H1 (cell line): Measurements from ENCODE around the gene N4BP3. TPM values are rescaled to one million over a fixed set of nuclear protein-coding genes. Genes with fewer than 3 reads are reported as not detected.

Experiments used
- CBX8 ChIP-seq: fragments of 300-800, 300-1000 bp; sonication (generic); IDR thresholded peaks from 2 replicates; pipeline ENCODE4 v1.7.1; 2016; ENCODE audit warnings: low read depth, low read length, borderline replicate concordance
- polyA plus RNA-seq, 7 experiments: library from polyadenylated mRNA; depleted of rRNA in 3 of 7; stranded (reverse) in 5 of 7; unstranded in 2 of 7; fragments of >200 nt in 5 of 7; fragments of 200-250 nt in 2 of 7; gene quantifications; 1 replicate in 5 of 7; 2 replicates in 1 of 7; 4 replicates in 1 of 7; pipeline versions ENCODE4 v1.2.1 to v1.2.3, GENCODE V29; 2011 to 2013; ENCODE audit warnings: missing spikeins in 2 of 7, mixed read lengths in 2 of 7
- total RNA-seq: library from RNA; stranded (reverse); fragmentation: NEBNext Ultra II Directional; extraction: Animal tissue kit (Norgen Biotek cat#: 25700); gene quantifications from 2 replicates; pipeline ENCODE4 v1.2.1, GENCODE V29; 2021

The N4BP3 gene
- total and polyA plus RNA-seq, 2 of the 8 experiments (the other 6 are each of a cell fraction or from before 2014, with no cell fraction given), result 13.1 to 39.2 TPM

DNA sequence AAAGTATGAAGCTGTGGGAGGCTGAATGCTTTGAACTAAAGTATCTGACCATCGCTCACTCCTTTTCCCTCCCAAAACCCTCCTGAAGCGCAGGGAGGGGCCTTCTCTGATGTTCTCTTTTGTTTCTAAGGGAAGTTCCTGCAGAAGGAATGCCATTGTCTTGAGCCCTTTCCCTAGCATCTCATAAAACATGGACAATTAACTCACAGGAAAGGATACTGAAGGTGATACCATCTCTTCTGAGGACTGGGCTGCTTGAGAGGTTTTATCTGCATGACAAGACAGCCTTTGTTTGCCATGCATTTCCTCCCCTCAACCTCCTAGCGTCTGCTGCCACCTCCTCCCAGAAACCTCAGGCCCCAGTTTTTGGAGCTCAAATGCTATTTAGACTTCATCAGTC, 13.2 kb downstream of the N4BP3 start (continued):
- no peak for TF ChIP-seq CBX8
- TF ChIP-seq, all 59 proteins: peak for 23
